ENCODE data around the gene SORCS3. TPM values are rescaled to one million over a fixed set of nuclear protein-coding genes. Genes with fewer than 3 reads are reported as not detected.

Gene SORCS3
- total RNA-seq, 1 experiment from 2014 or later: 0.04 TPM

- H3K18ac ChIP-seq (ENCODE audit: insufficient read length, low read depth, low read length): no peak overlapping the region
- no peaks in the 10 kb centered on the region for H3K27me3 Mint-ChIP-seq (ENCODE audit: low read depth)
- H4K20me1 ChIP-seq (ENCODE audit: control insufficient read depth, insufficient read depth, insufficient read length): no peaks in the 10 kb centered on the region
- DNase-seq: no peak
- H3K4me1 ChIP-seq (ENCODE audit: insufficient read depth, low read length): no peaks in the 10 kb centered on the region
- H3K14ac ChIP-seq (ENCODE audit: insufficient read depth, low read length): no peak overlapping the region
- no peaks in the 10 kb centered on the region for H3K9me3 ChIP-seq (ENCODE audit: control insufficient read depth, low read depth, low read length)
- no peak overlapping the region for H4K8ac ChIP-seq (replicated peaks; ENCODE audit: insufficient read length, low read depth, low read length)
- no peak overlapping the region for H2AK5ac ChIP-seq (ENCODE audit: insufficient read length, low read length)
- no peak overlapping the region for H3K9ac ChIP-seq (ENCODE audit: extremely low read depth, insufficient read length, low read length)
- H2BK20ac ChIP-seq (ENCODE audit: low read depth, low read length, poor library complexity, severe bottlenecking): no peak overlapping the region
- no peak overlapping the region for H3K4me2 ChIP-seq (ENCODE audit: insufficient read depth, insufficient read length, low read length)
- no CpG with 5 or more reads among the region's 1 CpG for WGBS (ENCODE audit: extremely low coverage, insufficient read length, low lambda C conversion rate)
- no peak overlapping the region for H2BK15ac ChIP-seq (ENCODE audit: low read depth, low read length)
- H3K4me1 Mint-ChIP-seq: no peaks in the 10 kb centered on the region
- H3K79me2 ChIP-seq (ENCODE audit: insufficient read depth, low read length): no peaks in the 10 kb centered on the region
- no peak overlapping the region for H2AFZ ChIP-seq (ENCODE audit: low read length)
- no peak overlapping the region for H3K56ac ChIP-seq (ENCODE audit: insufficient read length, low read depth, low read length)
- no peak overlapping the region for H2BK5ac ChIP-seq (ENCODE audit: insufficient read length, low read length)
- no peaks in the 10 kb centered on the region for H3K9me3 Mint-ChIP-seq
- no peak overlapping the region for H4K91ac ChIP-seq (ENCODE audit: insufficient read length, low read depth, low read length)
- no peak overlapping the region for H4K5ac ChIP-seq (ENCODE audit: insufficient read length, low read depth, low read length)
- H3K27ac ChIP-seq (ENCODE audit: insufficient read length, low read depth, low read length): no peak overlapping the region
- H3K4me3 Mint-ChIP-seq: no peak overlapping the region
- no peaks in the 10 kb centered on the region for H3K79me1 ChIP-seq (ENCODE audit: insufficient read depth, low read depth, low read length, poor library complexity, severe bottlenecking)
- no peak overlapping the region for H2BK12ac ChIP-seq (ENCODE audit: insufficient read length, low read depth, low read length)
- H2BK120ac ChIP-seq (ENCODE audit: low read depth, low read length, poor library complexity, severe bottlenecking): no peak overlapping the region
- no peak overlapping the region for H3K23ac ChIP-seq (ENCODE audit: insufficient read length, low read depth, low read length)
- TF ChIP-seq CTCF (conservative IDR thresholded peaks at IDR 0.05): no peak
- no peaks in the 10 kb centered on the region for H3K36me3 Mint-ChIP-seq (ENCODE audit: insufficient read depth in 1 of 3, low read depth in 3 of 3)
- H3K27ac Mint-ChIP-seq: no peak overlapping the region
- no peak overlapping the region for H3K4ac ChIP-seq (ENCODE audit: low read depth, low read length)
- no peak overlapping the region for H3T11ph ChIP-seq (ENCODE audit: low read length)
- H3K23me2 ChIP-seq (ENCODE audit: insufficient read length, low read depth, low read length, poor library complexity, severe bottlenecking): no peaks in the 10 kb centered on the region
- H3K27me3 ChIP-seq (ENCODE audit: insufficient read depth, low read length): no peaks in the 10 kb centered on the region
Measured at GRCh38 chr10:105280895-105281294, 639.8 kb downstream of the SORCS3 start.

All from H9 (cell line).